GM12878 (cell line): Measurements from ENCODE around the gene LMNTD2. TPM values are rescaled to one million over a fixed set of nuclear protein-coding genes. Genes with fewer than 3 reads are reported as not detected.

Source experiments
- CHD2 ChIP-seq: IDR thresholded peaks from 2 replicates; pipeline ENCODE4 v1.6.1; 2011; ENCODE audit warnings: low read depth, low read length, improper control_type of control experiment, borderline replicate concordance
- CTCF ChIP-seq, 3 experiments: IDR thresholded peaks in 2 of 3; conservative IDR thresholded peaks in 1 of 3; 2 replicates each; pipeline ENCODE4 v1.5.1; 2011; ENCODE audit warnings: low read depth in 3 of 3, low read length in 3 of 3, mild to moderate bottlenecking in 3 of 3, control low read depth in 2 of 3, moderate library complexity in 2 of 3, inconsistent platforms in 1 of 3, mixed read lengths in 1 of 3; ENCODE audit not compliant: control insufficient read depth in 2 of 3, insufficient read depth in 1 of 3; ENCODE audit errors: extremely low read depth in 1 of 3
- KLF5 ChIP-seq: fragments of 450-650 bp; IDR thresholded peaks from 2 replicates; pipeline ENCODE4 v1.6.1; 2014; ENCODE audit warnings: mild to moderate bottlenecking; ENCODE audit not compliant: partially characterized antibody
- MTA2 ChIP-seq: fragments of 450-650 bp; IDR thresholded peaks from 2 replicates; pipeline ENCODE4 v1.6.1; 2016; ENCODE audit warnings: low read depth, mild to moderate bottlenecking, moderate library complexity
- NR2F1 ChIP-seq: fragments of 450-650 bp; conservative IDR thresholded peaks from 2 replicates; pipeline ENCODE4 v1.6.1; 2017; ENCODE audit warnings: mild to moderate bottlenecking
- RAD21 ChIP-seq: IDR thresholded peaks from 2 replicates; pipeline ENCODE4 v1.6.1; 2011; ENCODE audit warnings: mild to moderate bottlenecking, low read depth, low read length, moderate library complexity; ENCODE audit not compliant: insufficient read depth
- RELB ChIP-seq: fragments of 450-650 bp; IDR thresholded peaks from 2 replicates; pipeline ENCODE4 v1.6.1; 2017; ENCODE audit warnings: low read depth, mild to moderate bottlenecking, moderate library complexity
- SRF ChIP-seq, 2 experiments: IDR thresholded peaks; 2 replicates each; pipeline ENCODE4 v1.6.1; 2011; ENCODE audit warnings: low read depth in 2 of 2, low read length in 2 of 2, mild to moderate bottlenecking in 1 of 2, moderate library complexity in 1 of 2
- TBL1XR1 ChIP-seq: IDR thresholded peaks from 2 replicates; pipeline ENCODE4 v1.6.1; 2012; ENCODE audit warnings: low read depth, low read length, improper control_type of control experiment
- ZBTB11 ChIP-seq: fragments of 450-650 bp; formaldehyde crosslinking; IDR thresholded peaks from 2 replicates; pipeline ENCODE4 v1.5.0; 2022; ENCODE audit warnings: mild to moderate bottlenecking, missing genetic modification characterization
- ZNF24 ChIP-seq: fragments of 450-650 bp; IDR thresholded peaks from 2 replicates; pipeline ENCODE4 v1.6.1; 2017; ENCODE audit warnings: antibody characterized with exemption, mild to moderate bottlenecking
- ZNF687 ChIP-seq: fragments of 450-650 bp; IDR thresholded peaks from 2 replicates; pipeline ENCODE4 v1.6.1; 2017; ENCODE audit warnings: mild to moderate bottlenecking, moderate library complexity
- polyA plus RNA-seq, 11 experiments: library from polyadenylated mRNA; depleted of rRNA in 4 of 11; unstranded in 6 of 11; stranded (reverse) in 5 of 11; fragments of >200 nt; fragmentation: Nextera tagmentation in 4 of 11; fragmentation: Illumina TruSeq in 1 of 11; extraction: Ambion mirVana in 4 of 11; extraction: Trizol in 1 of 11; gene quantifications; 1 replicate in 1 of 11; 2 replicates in 10 of 11; pipeline versions ENCODE4 v1.2.1 to v1.2.3, GENCODE V29; 2011 to 2016; ENCODE audit warnings: inconsistent platforms in 2 of 11, missing spikeins in 2 of 11, low read depth in 1 of 11
- total RNA-seq, 4 experiments: library from RNA; depleted of rRNA in 3 of 4; stranded (reverse); fragments of >200 nt in 3 of 4; fragmentation: Illumina TruSeq in 1 of 4; extraction: Trizol in 1 of 4; gene quantifications; 2 replicates each; pipeline versions ENCODE4 v1.2.1 to v1.2.3, GENCODE V29; 2013 to 2021

LMNTD2 gene
- total and polyA plus RNA-seq, 10 of the 15 experiments (the other 5 are each of a cell fraction or from before 2014, with no cell fraction given) = 0.22 to 4.1 (median 1.3) TPM; not detected in 2

GRCh38 chr11:518463-519202, 41.9 kb downstream of the LMNTD2 start (continued):
- TF ChIP-seq SRF (IDR thresholded peaks at IDR 0.05; ENCODE audit: low read depth in 2 of 2, low read length in 2 of 2) = 0 out of 4 replicates have a peak, but pooled peaks of 1 of the 2 experiments have one; percentile 20
- TF ChIP-seq ZNF687 = peak; percentile 91
- no peak for TF ChIP-seq MTA2
- peak; percentile 72 for TF ChIP-seq KLF5
- peak; percentile 59; the same call in 1 of the 2 replicates for TF ChIP-seq TBL1XR1
- 0 out of 2 replicates have a peak, but pooled peaks have one; percentile 22 for TF ChIP-seq ZNF24
- peak; percentile 84 to 99 (median 97); a peak in 4 of 6 replicates for TF ChIP-seq CTCF (IDR thresholded peaks at IDR 0.05 in 2 of 3, conservative IDR thresholded peaks at IDR 0.05 in 1 of 3; ENCODE audit: control insufficient read depth in 2 of 3, extremely low read depth in 1 of 3, insufficient read depth in 1 of 3, low read depth in 3 of 3, low read length in 3 of 3)
- 0 out of 2 replicates have a peak, but pooled peaks have one; percentile 18 for TF ChIP-seq RELB
- TF ChIP-seq RAD21 = peak; percentile 72
- TF ChIP-seq NR2F1 = peak; percentile 60
- peak; percentile 71 for TF ChIP-seq ZBTB11 (CRISPR knock-in tag)
- no peak for TF ChIP-seq CHD2
